GM23338 (cell line): ENCODE measurements around the gene CERS5. TPM values are rescaled to one million over a fixed set of nuclear protein-coding genes. Genes with fewer than 3 reads are reported as not detected.

Experiments used
- ATAC-seq: fragments of 200-7000 bp; cut with Tn5 transposase; 3 replicates; pipeline ENCODE4 v1.9.1; 2020
- DNase-seq: peaks from one replicate; pipeline ENCODE4 v3.0.0-alpha.2; 2015; ENCODE audit warnings: low spot score
- H2AFZ ChIP-seq: fragments of 200-600 bp; sonication (generic); 2 replicates; pipeline ENCODE4 v1.8.0; 2016; ENCODE audit warnings: antibody characterized with exemption, mild to moderate bottlenecking, moderate library complexity
- H3F3A ChIP-seq: fragments of 200-600 bp; sonication (generic); replicated peaks from 2 replicates; pipeline ENCODE4 v1.8.0; 2017; ENCODE audit warnings: antibody characterized with exemption, mixed run types, low read depth
- H3K27ac ChIP-seq: fragments of 200-600 bp; sonication (generic); 2 replicates; pipeline ENCODE4 v1.6.1; 2016; ENCODE audit warnings: low read depth
- H3K27me3 ChIP-seq: fragments of 200-600 bp; sonication (generic); 2 replicates; pipeline ENCODE4 v1.8.0; 2016; ENCODE audit warnings: mild to moderate bottlenecking, mixed run types, moderate library complexity; ENCODE audit not compliant: insufficient read depth
- H3K36me3 ChIP-seq: fragments of 200-600 bp; sonication (generic); 2 replicates; pipeline ENCODE4 v1.8.0; 2016; ENCODE audit warnings: mild to moderate bottlenecking; ENCODE audit not compliant: insufficient read depth
- H3K4me1 ChIP-seq: fragments of 200-600 bp; sonication (generic); 2 replicates; pipeline ENCODE4 v1.8.0; 2016; ENCODE audit warnings: mild to moderate bottlenecking, moderate library complexity; ENCODE audit not compliant: insufficient read depth
- H3K4me2 ChIP-seq: fragments of 200-600 bp; sonication (generic); 2 replicates; pipeline ENCODE4 v1.7.1; 2017; ENCODE audit warnings: mixed run types
- H3K4me3 ChIP-seq: fragments of 200-600 bp; sonication (generic); 2 replicates; pipeline ENCODE4 v1.6.1; 2016; ENCODE audit warnings: mixed run types
- H3K79me2 ChIP-seq: fragments of 200-600 bp; sonication (generic); replicated peaks from 2 replicates; pipeline ENCODE4 v1.8.0; 2017; ENCODE audit warnings: mild to moderate bottlenecking; ENCODE audit not compliant: insufficient read depth
- H3K9me2 ChIP-seq: fragments of 200-600 bp; sonication (generic); 2 replicates; pipeline ENCODE4 v1.8.0; 2017; ENCODE audit not compliant: insufficient read depth
- H4K20me1 ChIP-seq: fragments of 200-600 bp; sonication (generic); replicated peaks from 2 replicates; pipeline ENCODE4 v1.8.0; 2017; ENCODE audit warnings: mild to moderate bottlenecking; ENCODE audit not compliant: insufficient read depth
- H3K27ac Mint-ChIP-seq: 2 replicates; pipeline ENCODE4 v1.8.0; 2020; ENCODE audit warnings: inconsistent platforms, mild to moderate bottlenecking, moderate library complexity, mixed read lengths
- H3K27me3 Mint-ChIP-seq: 3 replicates; pipeline ENCODE4 v1.8.0; 2022; ENCODE audit warnings: low read depth, mild to moderate bottlenecking, moderate library complexity, mixed read lengths, inconsistent platforms; ENCODE audit not compliant: insufficient read depth, poor library complexity
- H3K36me3 Mint-ChIP-seq: 3 replicates; pipeline ENCODE4 v1.8.0; 2021; ENCODE audit warnings: low read depth, mild to moderate bottlenecking, inconsistent platforms, moderate library complexity, mixed read lengths
- H3K4me1 Mint-ChIP-seq: 3 replicates; pipeline ENCODE4 v1.8.0; 2020; ENCODE audit warnings: mild to moderate bottlenecking, inconsistent platforms, mixed read lengths
- H3K4me3 Mint-ChIP-seq: 3 replicates; pipeline ENCODE4 v1.8.0; 2021; ENCODE audit warnings: moderate library complexity, mild to moderate bottlenecking, inconsistent platforms, mixed read lengths
- H3K9me3 Mint-ChIP-seq: 3 replicates; pipeline ENCODE4 v1.8.0; 2020; ENCODE audit warnings: moderate library complexity, mild to moderate bottlenecking, inconsistent platforms, mixed read lengths
- CREB1 ChIP-seq: fragments of 250-450 bp; sonication (Bioruptor Pico); IDR thresholded peaks from 2 replicates; pipeline ENCODE4 v1.5.0; 2020; ENCODE audit warnings: low read depth, mild to moderate bottlenecking, moderate library complexity
- CTCF ChIP-seq, 2 experiments: fragments of 200-600 bp in 1 of 2; sonication (generic) in 1 of 2; conservative IDR thresholded peaks; 2 replicates each; pipeline versions ENCODE4 v1.5.1 to v1.6.1; 2016 to 2017; ENCODE audit warnings: antibody characterized with exemption in 2 of 2, low read depth in 2 of 2, mild to moderate bottlenecking in 2 of 2, moderate library complexity in 1 of 2
- EZH2phosphoT487 ChIP-seq: fragments of 200-600 bp; sonication (generic); IDR thresholded peaks from one replicate; pipeline ENCODE4 v1.8.1; 2018; ENCODE audit warnings: antibody characterized with exemption; ENCODE audit not compliant: unreplicated experiment
- JUNB ChIP-seq: IDR thresholded peaks from one replicate; pipeline ENCODE4 v1.6.1; 2016; ENCODE audit warnings: antibody characterized with exemption; ENCODE audit not compliant: unreplicated experiment
- NANOG ChIP-seq: IDR thresholded peaks from 2 replicates; pipeline ENCODE4 v1.6.1; 2016; ENCODE audit warnings: antibody characterized with exemption, borderline replicate concordance
- POLR2AphosphoS5 ChIP-seq: IDR thresholded peaks from 2 replicates; pipeline ENCODE4 v1.6.1; 2016; ENCODE audit warnings: antibody characterized with exemption, low read depth
- STAT1 ChIP-seq: IDR thresholded peaks from one replicate; pipeline ENCODE4 v1.6.1; 2016; ENCODE audit warnings: antibody characterized with exemption; ENCODE audit not compliant: unreplicated experiment
- ZNF114 ChIP-seq: fragments of 250-450 bp; sonication (Bioruptor Pico); IDR thresholded peaks from 2 replicates; pipeline ENCODE4 v1.5.0; 2020; ENCODE audit warnings: mild to moderate bottlenecking, moderate library complexity
- ZNF331 ChIP-seq: fragments of 250-450 bp; sonication (Bioruptor Pico); IDR thresholded peaks from 2 replicates; pipeline ENCODE4 v1.5.0; 2020; ENCODE audit warnings: low read depth, mild to moderate bottlenecking, moderate library complexity
- polyA plus RNA-seq: library from polyadenylated mRNA; unstranded; fragments of >200 nt; fragmentation: Nextera tagmentation; extraction: Ambion mirVana; gene quantifications from 2 replicates; pipeline ENCODE4 v1.2.1, GENCODE V29; 2016
- total RNA-seq: library from RNA; depleted of rRNA; stranded (reverse); fragments of >200 nt; shearing (Covaris generic); gene quantifications from 2 replicates; pipeline ENCODE4 v1.2.3, GENCODE V29; 2014
- TF ChIP-seq, protein P1 (sequence below): IDR thresholded peaks from one replicate; pipeline ENCODE4 v1.6.1; 2018; ENCODE audit warnings: antibody characterized with exemption; ENCODE audit not compliant: unreplicated experiment
- TF ChIP-seq, protein P2 (sequence below): IDR thresholded peaks from 2 replicates; pipeline ENCODE4 v1.6.1; 2016; ENCODE audit warnings: antibody characterized with exemption

The CERS5 gene
- total and polyA plus RNA-seq, 2 experiments from 2014 or later = 42.7 to 56.5 TPM

- Histone ChIP-seq H3K79me2 (no peaks in the 10 kb centered on the region), H2AFZ (no peak overlapping the region), H3K4me2 (no peak overlapping the region), H3F3A (peaks cover 8% of the 10 kb centered on the region; the same call in 1 of the 2 replicates), H3K27me3 (no peaks in the 10 kb centered on the region), H3K27ac (0 out of 2 replicates have a peak overlapping the region, but pooled peaks have one; percentile 12), H3K4me3 (no peak overlapping the region), H4K20me1 (no peaks in the 10 kb centered on the region; the same call in 1 of the 2 replicates), H3K36me3 (peaks cover 25% of the 10 kb centered on the region), H3K4me1 (peaks cover 12% of the 10 kb centered on the region; the same call in 1 of the 2 replicates), H3K9me2 (no peaks in the 10 kb centered on the region)
- H3K4me1 Mint-ChIP-seq = peaks cover 39% of the 10 kb centered on the region
- DNase-seq (peak; percentile 91), ATAC-seq (peak; percentile 74)
- TF ChIP-seq STAT1 (no peak), CTCF (conservative IDR thresholded peaks at IDR 0.05; ENCODE audit: low read depth in 2 of 2) (peak; percentile 55 to 70)
- no peak overlapping the region for H3K4me3 Mint-ChIP-seq
- H3K27ac Mint-ChIP-seq = peak overlapping the region; percentile 97
- H3K27me3 Mint-ChIP-seq = peaks cover 9% of the 10 kb centered on the region
- no peaks in the 10 kb centered on the region for H3K9me3 Mint-ChIP-seq
- H3K36me3 Mint-ChIP-seq = peaks cover 47% of the 10 kb centered on the region
These were observed 65.5 kb downstream of the CERS5 start for GRCh38 chr12:50101663-50102062.

DNA sequence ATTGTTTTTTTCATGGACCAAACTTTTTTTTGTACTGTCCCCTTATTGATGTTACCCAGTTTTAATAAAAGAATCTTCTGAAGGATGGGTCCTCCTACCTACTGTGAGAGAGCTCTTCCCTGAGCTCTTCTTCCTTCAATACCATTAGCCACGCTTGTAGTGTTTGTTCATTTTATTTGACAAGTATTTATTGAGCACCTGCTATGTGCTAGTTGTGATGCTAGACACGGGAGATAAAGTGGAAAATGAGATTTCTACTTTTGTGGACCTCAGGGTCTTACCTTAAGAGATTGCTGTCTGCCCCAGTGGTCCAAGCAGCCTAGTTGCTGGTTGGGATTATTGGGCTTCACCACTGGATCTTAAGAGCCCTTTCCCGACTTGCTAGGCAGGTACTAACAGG is 66.6 kb downstream of the CERS5 start:
- peaks cover 9% of the 10 kb centered on the region for H3K27me3 Mint-ChIP-seq
- H4K20me1 ChIP-seq = peaks cover 6% of the 10 kb centered on the region
- no peaks in the 10 kb centered on the region for H3K9me2 ChIP-seq
- no peak overlapping the region for H3K4me3 Mint-ChIP-seq
- H3K36me3 Mint-ChIP-seq = peaks cover 58% of the 10 kb centered on the region
- no peak overlapping the region for H3K4me3 ChIP-seq
- ATAC-seq = no peak
- H3K4me1 Mint-ChIP-seq = peaks cover 39% of the 10 kb centered on the region
- H3K4me2 ChIP-seq = no peak overlapping the region
- peaks cover 12% of the 10 kb centered on the region; the same call in 1 of the 2 replicates for H3K4me1 ChIP-seq
- H3K27ac Mint-ChIP-seq = no peak overlapping the region
- H3K9me3 Mint-ChIP-seq = no peaks in the 10 kb centered on the region
- H3F3A ChIP-seq = peaks cover 8% of the 10 kb centered on the region; the same call in 1 of the 2 replicates
- H3K79me2 ChIP-seq = no peaks in the 10 kb centered on the region
- H2AFZ ChIP-seq = no peak overlapping the region
- H3K36me3 ChIP-seq = peaks cover 36% of the 10 kb centered on the region
- DNase-seq = no peak
- no peaks in the 10 kb centered on the region for H3K27me3 ChIP-seq
- peak overlapping the region; percentile 36; the same call in 1 of the 2 replicates for H3K27ac ChIP-seq
- TF ChIP-seq, protein P1, sequence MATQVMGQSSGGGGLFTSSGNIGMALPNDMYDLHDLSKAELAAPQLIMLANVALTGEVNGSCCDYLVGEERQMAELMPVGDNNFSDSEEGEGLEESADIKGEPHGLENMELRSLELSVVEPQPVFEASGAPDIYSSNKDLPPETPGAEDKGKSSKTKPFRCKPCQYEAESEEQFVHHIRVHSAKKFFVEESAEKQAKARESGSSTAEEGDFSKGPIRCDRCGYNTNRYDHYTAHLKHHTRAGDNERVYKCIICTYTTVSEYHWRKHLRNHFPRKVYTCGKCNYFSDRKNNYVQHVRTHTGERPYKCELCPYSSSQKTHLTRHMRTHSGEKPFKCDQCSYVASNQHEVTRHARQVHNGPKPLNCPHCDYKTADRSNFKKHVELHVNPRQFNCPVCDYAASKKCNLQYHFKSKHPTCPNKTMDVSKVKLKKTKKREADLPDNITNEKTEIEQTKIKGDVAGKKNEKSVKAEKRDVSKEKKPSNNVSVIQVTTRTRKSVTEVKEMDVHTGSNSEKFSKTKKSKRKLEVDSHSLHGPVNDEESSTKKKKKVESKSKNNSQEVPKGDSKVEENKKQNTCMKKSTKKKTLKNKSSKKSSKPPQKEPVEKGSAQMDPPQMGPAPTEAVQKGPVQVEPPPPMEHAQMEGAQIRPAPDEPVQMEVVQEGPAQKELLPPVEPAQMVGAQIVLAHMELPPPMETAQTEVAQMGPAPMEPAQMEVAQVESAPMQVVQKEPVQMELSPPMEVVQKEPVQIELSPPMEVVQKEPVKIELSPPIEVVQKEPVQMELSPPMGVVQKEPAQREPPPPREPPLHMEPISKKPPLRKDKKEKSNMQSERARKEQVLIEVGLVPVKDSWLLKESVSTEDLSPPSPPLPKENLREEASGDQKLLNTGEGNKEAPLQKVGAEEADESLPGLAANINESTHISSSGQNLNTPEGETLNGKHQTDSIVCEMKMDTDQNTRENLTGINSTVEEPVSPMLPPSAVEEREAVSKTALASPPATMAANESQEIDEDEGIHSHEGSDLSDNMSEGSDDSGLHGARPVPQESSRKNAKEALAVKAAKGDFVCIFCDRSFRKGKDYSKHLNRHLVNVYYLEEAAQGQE = no peak
- TF ChIP-seq NANOG (no peak), ZNF114 (CRISPR knock-in tag) (no peak), EZH2phosphoT487 (no peak), ZNF331 (CRISPR knock-in tag) (no peak), JUNB (no peak), POLR2AphosphoS5 (no peak), CTCF (conservative IDR thresholded peaks at IDR 0.05; ENCODE audit: low read depth in 2 of 2) (no peak), CREB1 (CRISPR knock-in tag) (no peak)
- TF ChIP-seq, protein P2, sequence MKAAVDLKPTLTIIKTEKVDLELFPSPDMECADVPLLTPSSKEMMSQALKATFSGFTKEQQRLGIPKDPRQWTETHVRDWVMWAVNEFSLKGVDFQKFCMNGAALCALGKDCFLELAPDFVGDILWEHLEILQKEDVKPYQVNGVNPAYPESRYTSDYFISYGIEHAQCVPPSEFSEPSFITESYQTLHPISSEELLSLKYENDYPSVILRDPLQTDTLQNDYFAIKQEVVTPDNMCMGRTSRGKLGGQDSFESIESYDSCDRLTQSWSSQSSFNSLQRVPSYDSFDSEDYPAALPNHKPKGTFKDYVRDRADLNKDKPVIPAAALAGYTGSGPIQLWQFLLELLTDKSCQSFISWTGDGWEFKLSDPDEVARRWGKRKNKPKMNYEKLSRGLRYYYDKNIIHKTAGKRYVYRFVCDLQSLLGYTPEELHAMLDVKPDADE = no peak
